Muscle of leg (tissue), 11 donors: ENCODE measurements around the gene TBC1D22A. TPM values are rescaled to one million over a fixed set of nuclear protein-coding genes. Genes with fewer than 3 reads are reported as not detected.

Source experiments
- DNase-seq: peaks from one replicate; pipeline ENCODE4 v3.0.0; 2013
- H3K27ac ChIP-seq: one replicate; pipeline ENCODE4 v1.5.1; 2013; ENCODE audit warnings: mild to moderate bottlenecking, low read length, control low read depth
- H3K27me3 ChIP-seq: one replicate; pipeline ENCODE4 v1.6.1; 2013; ENCODE audit warnings: low read length; ENCODE audit not compliant: control insufficient read depth, insufficient read depth
- H3K36me3 ChIP-seq: one replicate; pipeline ENCODE4 v1.6.1; 2013; ENCODE audit warnings: low read length; ENCODE audit not compliant: control insufficient read depth, insufficient read depth
- H3K4me1 ChIP-seq: one replicate; pipeline ENCODE4 v1.6.1; 2013; ENCODE audit warnings: low read length; ENCODE audit not compliant: control insufficient read depth, insufficient read depth
- H3K4me3 ChIP-seq: one replicate; pipeline ENCODE4 v1.5.1; 2013; ENCODE audit warnings: low read length, control low read depth
- H3K9me3 ChIP-seq: replicated peaks from 2 replicates; pipeline ENCODE4 v1.6.1; 2013; ENCODE audit warnings: low read depth, low read length; ENCODE audit not compliant: control insufficient read depth
- WGBS: methylation state at CpG from one replicate; pipeline ENCODE4 v1.1.5; 2013; ENCODE audit warnings: missing lambda C conversion rate; ENCODE audit not compliant: insufficient coverage; 5-methylcytosine and 5-hydroxymethylcytosine counted together
- polyA plus RNA-seq, 8 donors: library from polyadenylated mRNA; unstranded; fragments of 120-200 nt; gene quantifications; one replicate each; pipeline versions ENCODE4 v1.2.1 to v1.2.3, GENCODE V29; 2013; ENCODE audit warnings: inconsistent platforms in 1 of 8, low replicate concordance in 1 of 8; ENCODE audit not compliant: insufficient read length in 8 of 8, insufficient read depth in 1 of 8
- total RNA-seq: library from RNA; stranded (reverse); fragments of 120-200 nt; gene quantifications from one replicate; pipeline ENCODE4 v1.2.4, GENCODE V29; 2013

TBC1D22A gene
- total and polyA plus RNA-seq, 9 donors = 8.0 to 16.9 (median 15.6) TPM

DNA sequence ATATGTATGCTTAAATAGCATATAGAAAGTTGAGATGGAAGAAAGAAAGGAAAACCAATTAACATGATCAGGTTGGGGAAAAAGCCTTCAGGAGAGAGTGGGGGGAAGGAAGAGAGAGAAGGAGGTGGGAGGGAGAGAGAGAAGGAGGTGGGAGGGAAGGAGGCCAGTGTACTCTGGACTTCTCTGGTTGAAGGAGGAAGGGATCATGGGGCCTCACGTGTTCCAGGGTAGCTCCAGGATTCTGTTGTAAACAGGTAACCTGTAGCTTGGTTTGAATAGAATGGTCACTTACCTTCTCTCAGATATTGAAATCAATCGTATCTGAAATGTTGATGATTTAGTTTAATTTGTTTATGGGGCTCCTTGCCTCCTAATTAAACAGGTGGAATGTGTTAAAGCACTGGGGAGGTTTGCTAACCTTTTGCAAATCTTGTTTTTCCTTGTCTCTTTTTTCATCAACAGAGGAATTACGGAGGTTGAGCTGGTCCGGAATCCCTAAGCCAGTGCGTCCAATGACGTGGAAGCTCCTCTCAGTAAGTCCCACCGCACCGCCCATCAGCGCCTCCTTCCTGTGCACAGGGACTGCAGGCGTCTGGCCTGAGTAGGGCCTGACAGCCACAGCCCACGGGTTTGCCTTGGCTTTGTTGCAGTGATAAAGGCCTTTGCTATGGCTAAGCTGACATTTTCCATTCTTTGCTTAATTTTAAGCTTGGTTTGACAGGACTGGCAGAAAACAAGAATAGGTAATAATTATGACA lies 115.9 kb downstream of the TBC1D22A start:
- Histone ChIP-seq H3K27ac (no peak overlapping the region), H3K4me3 (no peak overlapping the region), H3K9me3 (no peaks in the 10 kb centered on the region), H3K4me1 (no peaks in the 10 kb centered on the region), H3K36me3 (peaks cover 2% of the 10 kb centered on the region), H3K27me3 (no peaks in the 10 kb centered on the region)
- DNase-seq = no peak
- WGBS = 76% methylated on average over 7 of the region's 11 CpGs

DNA sequence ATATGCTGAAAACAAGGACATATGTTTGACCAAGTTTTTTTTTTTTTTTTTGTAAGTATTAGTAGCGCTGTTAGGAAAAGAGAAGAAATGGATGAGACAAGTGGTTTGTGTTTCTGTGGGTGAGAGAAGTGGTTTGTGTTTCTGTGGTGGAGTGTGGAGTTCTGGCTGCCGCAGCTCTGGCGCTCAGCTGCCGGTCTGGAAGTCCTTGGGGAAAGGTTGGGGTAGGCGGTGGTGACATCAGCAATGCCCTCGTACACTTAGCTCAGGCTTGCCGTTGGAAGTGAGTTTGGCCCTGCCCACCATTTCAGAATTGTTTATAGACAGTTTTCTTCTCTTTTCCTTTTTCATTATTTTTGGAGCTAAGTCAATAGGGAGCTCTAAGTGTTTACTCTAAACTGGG lies 116.6 kb downstream of the TBC1D22A start:
- no peak overlapping the region for H3K4me3 ChIP-seq
- H3K27ac ChIP-seq = no peak overlapping the region
- peaks cover 5% of the 10 kb centered on the region for H3K36me3 ChIP-seq
- H3K9me3 ChIP-seq = no peaks in the 10 kb centered on the region
- DNase-seq = no peak
- H3K4me1 ChIP-seq = no peaks in the 10 kb centered on the region
- H3K27me3 ChIP-seq = no peaks in the 10 kb centered on the region
- no CpG with 5 or more reads among the region's 7 CpGs for WGBS

DNA sequence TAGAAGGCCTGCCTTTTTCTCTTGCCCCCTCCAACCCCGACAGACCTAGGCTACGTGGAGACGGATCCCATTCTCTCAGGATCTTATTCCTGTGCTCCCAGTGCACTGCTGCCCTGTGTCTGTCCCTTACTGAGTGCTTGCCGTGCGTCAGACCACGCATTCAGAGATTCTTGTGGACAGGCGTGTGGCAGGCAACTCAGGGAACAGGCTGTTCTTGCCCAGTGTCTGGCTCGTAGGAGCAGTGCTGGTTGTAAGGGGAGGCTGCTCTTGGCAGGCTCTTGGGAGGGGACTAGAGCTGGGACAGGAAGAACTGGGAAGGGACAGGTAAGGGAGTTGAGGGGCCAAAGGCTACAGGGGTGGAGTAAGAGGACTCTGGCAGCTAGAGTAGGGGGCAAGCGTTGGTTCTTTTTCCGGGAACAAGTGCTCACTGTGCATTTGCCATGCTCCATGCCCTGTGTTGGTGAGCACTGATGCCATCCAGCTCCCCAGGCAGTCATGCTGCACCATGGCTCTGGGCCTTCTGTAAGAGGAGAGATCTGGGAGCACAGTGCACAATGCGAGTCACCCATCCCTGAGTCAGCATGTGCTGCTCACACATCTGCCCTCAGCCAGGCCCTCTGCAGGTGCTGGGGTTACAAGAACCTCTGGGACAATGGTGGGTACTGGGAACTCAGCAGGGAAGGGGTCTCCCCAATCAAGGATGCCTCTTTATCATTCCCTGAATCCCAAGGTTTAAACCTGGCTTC lies 119.1 kb downstream of the TBC1D22A start:
- H3K27ac ChIP-seq = no peak overlapping the region

DNA sequence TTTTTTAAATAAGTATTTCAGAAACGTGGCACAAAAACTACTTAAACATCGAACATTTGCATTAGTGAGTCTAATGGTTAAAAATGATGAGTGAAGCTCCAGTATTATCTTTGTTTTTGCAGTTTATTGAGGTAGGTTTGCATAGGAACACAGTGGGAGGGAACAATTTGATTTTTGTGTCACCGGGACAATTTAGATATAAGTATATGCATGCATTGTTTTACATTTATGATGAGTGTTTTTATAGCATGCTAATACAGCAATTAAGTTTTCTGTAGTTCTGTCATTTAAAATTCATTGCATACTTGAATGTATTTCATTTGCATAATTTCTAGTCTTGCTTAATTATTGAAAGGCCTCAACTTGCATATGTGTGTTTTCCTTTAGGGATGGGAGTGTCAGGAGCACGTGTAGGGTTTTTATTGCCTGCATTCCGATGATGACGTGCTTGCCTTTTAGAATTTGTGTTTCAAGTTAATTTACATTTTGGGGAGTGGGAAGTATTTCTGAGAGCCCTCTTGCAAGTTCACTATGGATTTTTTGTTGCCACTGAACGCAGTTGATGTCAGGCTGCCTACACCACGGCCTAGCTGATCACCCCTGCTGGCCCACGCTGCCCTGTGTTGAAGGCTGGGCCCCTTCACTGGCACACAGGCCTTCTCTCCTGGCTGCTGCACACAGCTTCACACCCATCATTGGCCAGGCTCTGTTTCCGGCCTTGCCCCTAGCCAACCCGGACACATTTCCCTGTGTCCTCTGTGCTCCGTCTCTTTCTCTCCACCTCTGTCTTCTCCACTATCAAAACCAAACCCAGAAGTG lies 120.9 kb downstream of the TBC1D22A start:
- no peaks in the 10 kb centered on the region for H3K9me3 ChIP-seq
- no peaks in the 10 kb centered on the region for H3K4me1 ChIP-seq
- 57% methylated on average over 9 of the region's 12 CpGs for WGBS

More for the DNA sequence above, 119.1 kb downstream of the TBC1D22A start:
- H3K36me3 ChIP-seq = peaks cover 5% of the 10 kb centered on the region
- H3K27me3 ChIP-seq = no peaks in the 10 kb centered on the region
- H3K4me1 ChIP-seq = no peaks in the 10 kb centered on the region
- no peaks in the 10 kb centered on the region for H3K9me3 ChIP-seq
- WGBS = 93% methylated on average over 10 of the region's 11 CpGs
- no peak overlapping the region for H3K4me3 ChIP-seq
- DNase-seq = no peak

DNA sequence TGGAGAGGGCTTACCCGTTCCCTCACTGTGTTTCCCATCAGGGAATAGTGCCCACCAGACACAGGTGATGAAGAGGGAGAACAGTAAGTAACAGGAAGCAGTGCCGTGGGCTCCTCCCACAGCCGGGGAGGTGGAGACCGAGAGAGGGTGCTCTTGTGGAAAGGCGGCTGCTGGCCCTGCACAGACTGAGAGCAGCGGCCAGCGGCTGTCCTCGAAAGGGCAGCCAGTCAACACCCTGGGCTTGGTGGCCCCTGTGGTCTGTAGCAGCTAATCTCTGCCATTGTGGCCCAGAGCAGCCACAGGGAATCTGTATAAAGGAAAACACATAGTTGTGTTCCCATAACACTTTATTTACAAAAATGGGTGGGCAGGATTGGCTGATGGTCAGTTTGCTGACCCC lies 121.9 kb downstream of the TBC1D22A start:
- H3K27me3 ChIP-seq = no peaks in the 10 kb centered on the region
- H3K9me3 ChIP-seq = no peaks in the 10 kb centered on the region
- no peaks in the 10 kb centered on the region for H3K4me1 ChIP-seq
- no peak overlapping the region for H3K4me3 ChIP-seq
- no peak for DNase-seq
- 84% methylated on average over 8 of the region's 8 CpGs for WGBS
- peaks cover 8% of the 10 kb centered on the region for H3K36me3 ChIP-seq
- H3K27ac ChIP-seq = no peak overlapping the region

More for the DNA sequence above, 120.9 kb downstream of the TBC1D22A start:
- H3K36me3 ChIP-seq = peaks cover 5% of the 10 kb centered on the region
- H3K4me3 ChIP-seq = no peak overlapping the region
- DNase-seq = no peak
- H3K27me3 ChIP-seq = no peaks in the 10 kb centered on the region
- no peak overlapping the region for H3K27ac ChIP-seq

DNA sequence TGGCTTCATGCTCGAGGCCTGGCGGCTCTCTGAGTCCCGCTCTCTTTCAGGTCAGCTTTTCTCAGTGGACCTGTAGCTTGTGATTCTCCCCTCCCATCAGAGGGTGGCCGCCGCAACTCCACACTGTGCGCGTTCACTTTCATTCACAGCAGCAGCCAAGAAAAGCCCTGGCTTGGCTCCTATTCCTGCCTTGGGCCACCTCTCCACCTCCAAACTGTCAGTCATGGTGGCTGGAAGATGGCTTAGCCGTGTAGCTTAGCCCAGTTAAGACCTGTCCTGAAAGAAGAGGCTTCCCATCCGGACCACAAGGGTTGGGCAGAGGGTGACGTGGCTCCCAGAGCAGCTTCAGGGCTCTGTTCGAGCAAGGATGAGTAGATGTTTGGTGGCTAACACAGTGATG lies 125.5 kb downstream of the TBC1D22A start:
- Histone ChIP-seq H3K4me3 (no peak overlapping the region), H3K36me3 (peaks cover 9% of the 10 kb centered on the region), H3K27me3 (no peaks in the 10 kb centered on the region), H3K9me3 (no peaks in the 10 kb centered on the region), H3K27ac (no peak overlapping the region), H3K4me1 (no peaks in the 10 kb centered on the region)
- no peak for DNase-seq
- WGBS = 97% methylated on average over 8 of the region's 11 CpGs

DNA sequence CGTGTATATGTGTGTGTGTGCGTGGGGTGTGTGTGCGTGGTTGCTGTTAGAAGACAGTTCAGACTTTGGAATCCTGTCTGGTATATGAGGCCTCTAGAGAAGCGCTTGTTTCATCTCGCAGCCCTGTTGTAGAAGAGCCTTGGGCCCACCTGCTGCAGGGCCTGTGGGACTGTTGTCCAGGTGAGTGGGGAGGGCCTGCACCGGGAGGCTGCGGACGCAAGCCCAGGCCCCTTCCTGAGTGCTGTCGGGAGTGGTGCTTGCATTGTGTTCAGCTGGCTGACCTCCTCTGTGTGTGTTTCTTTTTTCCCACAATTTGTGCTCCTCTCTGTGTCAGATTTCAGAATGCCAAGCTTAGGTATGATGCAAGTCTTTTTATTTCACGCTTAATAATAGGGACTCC lies 128.4 kb downstream of the TBC1D22A start:
- peaks cover 13% of the 10 kb centered on the region for H3K36me3 ChIP-seq
- no peaks in the 10 kb centered on the region for H3K9me3 ChIP-seq
- H3K27ac ChIP-seq = no peak overlapping the region
- no peak overlapping the region for H3K4me3 ChIP-seq
- H3K4me1 ChIP-seq = peaks cover 3% of the 10 kb centered on the region
- no peak for DNase-seq
- H3K27me3 ChIP-seq = no peaks in the 10 kb centered on the region
- WGBS = 71% methylated on average over 9 of the region's 10 CpGs

DNA sequence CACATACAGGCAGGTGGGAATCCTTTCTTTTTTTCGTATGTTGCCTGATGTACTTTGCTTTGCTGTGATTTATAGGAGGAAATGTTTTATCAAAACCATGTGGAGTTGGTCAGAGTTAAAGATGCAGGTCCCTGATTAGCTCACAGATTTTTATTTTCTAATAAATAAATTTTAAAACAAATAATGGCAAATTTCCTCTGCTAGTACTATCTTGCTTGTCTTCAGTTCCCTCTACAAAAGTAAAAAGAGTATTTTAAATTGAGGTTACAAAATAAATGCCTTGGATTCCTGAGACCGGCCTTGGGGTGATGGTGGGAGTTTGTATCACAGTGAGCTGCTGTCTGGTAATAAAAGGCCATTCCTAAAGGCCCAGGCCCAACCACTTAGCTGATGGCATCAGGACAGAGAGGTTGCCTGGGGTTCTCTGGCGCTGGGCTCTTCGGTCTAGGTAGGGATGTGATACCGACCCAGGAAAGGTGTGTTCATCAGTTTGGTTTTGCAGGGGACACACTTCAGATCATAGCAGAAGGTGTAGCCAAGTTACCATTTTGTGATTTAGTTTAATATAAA lies 129.0 kb downstream of the TBC1D22A start:
- WGBS = 95% methylated on average over 3 of the region's 5 CpGs
- no peak overlapping the region for H3K27ac ChIP-seq
- no peak overlapping the region for H3K4me3 ChIP-seq
- no peaks in the 10 kb centered on the region for H3K27me3 ChIP-seq
- peaks cover 3% of the 10 kb centered on the region for H3K4me1 ChIP-seq
- H3K36me3 ChIP-seq = peaks cover 15% of the 10 kb centered on the region
- H3K9me3 ChIP-seq = no peaks in the 10 kb centered on the region
- DNase-seq = no peak

DNA sequence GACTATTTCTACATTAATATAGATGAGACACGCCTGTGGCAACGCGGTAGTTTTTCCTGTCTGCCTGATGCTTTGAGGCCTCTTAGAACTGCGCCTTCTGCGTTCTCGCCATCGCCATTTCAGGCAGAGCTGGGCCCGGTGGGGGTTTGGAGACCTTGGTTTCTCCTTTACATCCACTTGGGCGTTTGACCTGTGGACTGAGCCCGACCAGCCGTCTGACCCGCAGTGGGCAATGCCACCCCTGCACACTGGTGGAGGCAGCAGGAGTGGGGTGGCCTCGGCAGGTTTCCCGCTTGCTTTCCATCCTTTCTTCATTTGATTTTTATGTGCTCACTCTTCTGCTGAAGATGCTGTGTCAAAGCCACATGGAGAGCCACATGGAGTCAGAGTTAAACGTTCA lies 130.4 kb downstream of the TBC1D22A start:
- H3K27me3 ChIP-seq = no peaks in the 10 kb centered on the region
- peaks cover 3% of the 10 kb centered on the region for H3K4me1 ChIP-seq
- no peak overlapping the region for H3K4me3 ChIP-seq
- 96% methylated on average over 11 of the region's 15 CpGs for WGBS
- no peak for DNase-seq
- peaks cover 16% of the 10 kb centered on the region for H3K36me3 ChIP-seq
- H3K27ac ChIP-seq = no peak overlapping the region
- no peaks in the 10 kb centered on the region for H3K9me3 ChIP-seq
